ENCODE data around the gene PET100. TPM values are rescaled to one million over a fixed set of nuclear protein-coding genes. Genes with fewer than 3 reads are reported as not detected.

PET100 gene
- polyA plus RNA-seq, 2 of the 4 experiments (the other 2 are of a cell fraction), result 48.6 to 99.3 TPM

GRCh38 chr19:7645656-7646425 is 16.2 kb downstream of the PET100 start:
- 96% methylated on average over 11 of the region's 20 CpGs for WGBS (ENCODE audit: missing lambda C conversion rate)
- no peak overlapping the region for H3K4me2 ChIP-seq
- H3K9me3 ChIP-seq, result no peaks in the 10 kb centered on the region
- no peak overlapping the region for H3K4me3 ChIP-seq
- TF ChIP-seq EHF (CRISPR knock-in tag; IDR thresholded peaks at IDR 0.05) (no peak), CHD2 (IDR thresholded peaks at IDR 0.05; ENCODE audit: low read length, partially characterized antibody) (no peak)
- H3K27ac ChIP-seq, result no peak overlapping the region
- POLR2A ChIA-PET, result interaction anchor here (1.3 kb wide), 1 partner anchor 16 kb away, joined by 4 read pairs; the partner anchor contains the start of genes PET100 and XAB2
- ATAC-seq (no peak), FAIRE-seq (no peak), DNase-seq (ENCODE audit: low read depth in 1 of 2, low spot score in 1 of 2) (no peak)
- CTCF ChIA-PET, result interaction anchor here (1.5 kb wide), 1 partner anchor 35 kb away, joined by 8 read pairs; the partner anchor contains the start of gene TRAPPC5
- no peaks in the 10 kb centered on the region for H3K4me1 ChIP-seq

DNA sequence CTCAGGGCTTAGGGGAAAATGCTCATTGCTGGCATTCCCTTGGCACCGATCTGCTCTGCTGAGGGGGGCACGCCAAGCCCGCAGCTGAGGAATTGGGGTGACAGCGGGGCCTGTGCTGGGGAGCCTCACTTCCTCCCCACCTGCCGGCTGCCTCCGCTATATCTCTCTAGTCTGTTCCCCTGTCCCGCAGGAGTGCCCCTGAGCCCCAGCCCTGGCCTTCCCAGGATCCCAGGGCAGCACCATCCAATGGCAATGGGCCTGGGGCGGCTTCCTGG is 16.8 kb downstream of the PET100 start:
- H3K27ac ChIP-seq, result no peak overlapping the region

DNA sequence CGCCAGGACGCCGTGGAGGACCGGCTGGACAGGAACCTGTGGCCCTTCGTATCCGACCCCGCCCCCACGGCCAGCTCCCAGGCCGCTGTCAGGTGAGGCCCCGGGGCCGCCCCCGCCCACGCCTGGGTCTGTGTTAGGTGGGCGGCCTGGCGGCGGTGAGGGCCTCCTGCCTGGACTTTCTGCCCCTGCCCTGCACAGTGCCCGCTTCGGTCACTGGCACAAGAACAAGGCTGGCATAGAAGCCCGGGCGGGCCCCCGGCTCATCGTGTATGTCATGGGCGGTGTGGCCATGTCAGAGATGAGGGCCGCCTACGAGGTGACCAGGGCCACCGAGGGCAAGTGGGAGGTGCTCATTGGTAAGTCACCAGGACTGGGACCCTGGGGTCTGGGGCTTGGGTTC is 17.6 kb downstream of the PET100 start:
- Histone ChIP-seq H3K9me3 (no peaks in the 10 kb centered on the region), H3K27ac (no peak overlapping the region), H3K4me3 (no peak overlapping the region), H3K4me2 (no peak overlapping the region), H3K4me1 (no peaks in the 10 kb centered on the region)
- no peak for ATAC-seq
- ChIA-PET POLR2A (no interaction called here), CTCF (interaction anchor here (1.0 kb wide), 1 partner anchor 10 kb away, joined by 3 read pairs; no protein-coding TSS in a partner anchor)
- TF ChIP-seq RFX5 (IDR thresholded peaks at IDR 0.05), result no peak
- no peak for TF ChIP-seq FOSB (CRISPR knock-in tag; IDR thresholded peaks at IDR 0.05)
- TF ChIP-seq NPAS2 (CRISPR knock-in tag; IDR thresholded peaks at IDR 0.05; ENCODE audit: borderline replicate concordance), result no peak
- TF ChIP-seq POLR2A (IDR thresholded peaks at IDR 0.05; ENCODE audit: low read length), result no peak
- no peak for TF ChIP-seq CHD4 (IDR thresholded peaks at IDR 0.05; ENCODE audit: borderline replicate concordance)
- no peak for TF ChIP-seq CEBPB (IDR thresholded peaks at IDR 0.05)
- no peak for TF ChIP-seq EP300 (IDR thresholded peaks at IDR 0.05)
- no peak for TF ChIP-seq CBX8 (IDR thresholded peaks at IDR 0.05)
- no peak for TF ChIP-seq HEYL (CRISPR knock-in tag; IDR thresholded peaks at IDR 0.05)
- TF ChIP-seq RCOR1 (IDR thresholded peaks at IDR 0.05; ENCODE audit: low read depth, low read length), result no peak
- TF ChIP-seq ZNF302 (CRISPR knock-in tag; IDR thresholded peaks at IDR 0.05), result no peak
- no peak for TF ChIP-seq KDM1A (IDR thresholded peaks at IDR 0.05; ENCODE audit: low read depth)
- TF ChIP-seq, protein P1, sequence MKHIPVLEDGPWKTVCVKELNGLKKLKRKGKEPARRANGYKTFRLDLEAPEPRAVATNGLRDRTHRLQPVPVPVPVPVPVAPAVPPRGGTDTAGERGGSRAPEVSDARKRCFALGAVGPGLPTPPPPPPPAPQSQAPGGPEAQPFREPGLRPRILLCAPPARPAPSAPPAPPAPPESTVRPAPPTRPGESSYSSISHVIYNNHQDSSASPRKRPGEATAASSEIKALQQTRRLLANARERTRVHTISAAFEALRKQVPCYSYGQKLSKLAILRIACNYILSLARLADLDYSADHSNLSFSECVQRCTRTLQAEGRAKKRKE (CRISPR knock-in tag; IDR thresholded peaks at IDR 0.05; ENCODE audit: low read depth), result no peak
- TF ChIP-seq USF2 (IDR thresholded peaks at IDR 0.05), result no peak
- TF ChIP-seq, protein P2, sequence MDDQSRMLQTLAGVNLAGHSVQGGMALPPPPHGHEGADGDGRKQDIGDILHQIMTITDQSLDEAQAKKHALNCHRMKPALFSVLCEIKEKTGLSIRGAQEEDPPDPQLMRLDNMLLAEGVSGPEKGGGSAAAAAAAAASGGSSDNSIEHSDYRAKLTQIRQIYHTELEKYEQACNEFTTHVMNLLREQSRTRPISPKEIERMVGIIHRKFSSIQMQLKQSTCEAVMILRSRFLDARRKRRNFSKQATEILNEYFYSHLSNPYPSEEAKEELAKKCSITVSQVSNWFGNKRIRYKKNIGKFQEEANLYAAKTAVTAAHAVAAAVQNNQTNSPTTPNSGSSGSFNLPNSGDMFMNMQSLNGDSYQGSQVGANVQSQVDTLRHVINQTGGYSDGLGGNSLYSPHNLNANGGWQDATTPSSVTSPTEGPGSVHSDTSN (IDR thresholded peaks at IDR 0.05), result no peak
- WGBS (ENCODE audit: missing lambda C conversion rate), result 90% methylated on average over 2 of the region's 26 CpGs
- FAIRE-seq, result no peak
- no peak for DNase-seq (ENCODE audit: low read depth in 1 of 2, low spot score in 1 of 2)

More for the DNA sequence above, 16.8 kb downstream of the PET100 start:
- 100% methylated on average over 2 of the region's 8 CpGs for WGBS (ENCODE audit: missing lambda C conversion rate)
- POLR2A ChIA-PET, result no interaction called here
- no peaks in the 10 kb centered on the region for H3K4me1 ChIP-seq
- no peak for ATAC-seq
- no peak for DNase-seq (ENCODE audit: low read depth in 1 of 2, low spot score in 1 of 2)
- CTCF ChIA-PET, result no interaction called here
- no peak overlapping the region for H3K4me2 ChIP-seq
- TF ChIP-seq MAFK (IDR thresholded peaks at IDR 0.05; ENCODE audit: partially characterized antibody), result no peak
- no peaks in the 10 kb centered on the region for H3K9me3 ChIP-seq
- no peak for FAIRE-seq
- no peak overlapping the region for H3K4me3 ChIP-seq

Measured in A549 (cell line).